ENCODE measurements around the gene PPP2R2B.

PPP2R2B gene

DNA sequence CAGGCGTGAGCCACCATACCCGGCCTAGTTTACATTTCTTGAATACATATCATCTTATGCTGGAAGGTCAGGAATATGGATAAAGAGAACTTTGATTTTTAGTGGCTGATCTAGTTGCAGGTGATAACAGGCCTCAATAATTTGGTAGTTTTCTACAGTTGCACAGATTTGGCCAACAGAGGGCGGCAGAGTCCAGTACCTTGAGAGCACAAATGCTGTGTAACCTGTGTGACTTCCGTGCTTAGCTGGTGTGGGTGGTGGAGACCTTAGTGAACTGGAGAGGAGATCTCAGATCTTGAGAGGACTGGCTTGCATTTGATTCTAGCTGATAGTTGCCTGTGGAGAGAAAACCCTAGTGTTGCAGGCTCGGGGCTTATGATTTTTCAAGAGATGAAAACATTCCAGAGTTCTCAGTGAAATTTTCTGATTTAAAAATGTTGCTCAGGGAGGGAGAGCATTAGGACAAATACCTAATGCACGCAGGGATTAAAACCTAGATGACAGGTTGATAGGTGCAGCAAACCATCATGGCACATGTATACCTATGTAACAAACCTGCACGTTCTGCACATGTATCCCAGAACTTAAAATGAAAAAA lies 345.2 kb downstream of the PPP2R2B start:
- DNase-seq, result peak; percentile 86

Measured in activated CD8-positive, alpha-beta memory T cell treated with anti-CD3 and anti-CD28 coated beads for 24 hours (primary cell).